Measurements from ENCODE around the gene CBLL1. TPM values are rescaled to one million over a fixed set of nuclear protein-coding genes. Genes with fewer than 3 reads are reported as not detected.

The CBLL1 gene, protein sequence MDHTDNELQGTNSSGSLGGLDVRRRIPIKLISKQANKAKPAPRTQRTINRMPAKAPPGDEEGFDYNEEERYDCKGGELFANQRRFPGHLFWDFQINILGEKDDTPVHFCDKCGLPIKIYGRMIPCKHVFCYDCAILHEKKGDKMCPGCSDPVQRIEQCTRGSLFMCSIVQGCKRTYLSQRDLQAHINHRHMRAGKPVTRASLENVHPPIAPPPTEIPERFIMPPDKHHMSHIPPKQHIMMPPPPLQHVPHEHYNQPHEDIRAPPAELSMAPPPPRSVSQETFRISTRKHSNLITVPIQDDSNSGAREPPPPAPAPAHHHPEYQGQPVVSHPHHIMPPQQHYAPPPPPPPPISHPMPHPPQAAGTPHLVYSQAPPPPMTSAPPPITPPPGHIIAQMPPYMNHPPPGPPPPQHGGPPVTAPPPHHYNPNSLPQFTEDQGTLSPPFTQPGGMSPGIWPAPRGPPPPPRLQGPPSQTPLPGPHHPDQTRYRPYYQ
- polyA plus RNA-seq (ENCODE audit: insufficient read length), result 19.1 TPM

DNA sequence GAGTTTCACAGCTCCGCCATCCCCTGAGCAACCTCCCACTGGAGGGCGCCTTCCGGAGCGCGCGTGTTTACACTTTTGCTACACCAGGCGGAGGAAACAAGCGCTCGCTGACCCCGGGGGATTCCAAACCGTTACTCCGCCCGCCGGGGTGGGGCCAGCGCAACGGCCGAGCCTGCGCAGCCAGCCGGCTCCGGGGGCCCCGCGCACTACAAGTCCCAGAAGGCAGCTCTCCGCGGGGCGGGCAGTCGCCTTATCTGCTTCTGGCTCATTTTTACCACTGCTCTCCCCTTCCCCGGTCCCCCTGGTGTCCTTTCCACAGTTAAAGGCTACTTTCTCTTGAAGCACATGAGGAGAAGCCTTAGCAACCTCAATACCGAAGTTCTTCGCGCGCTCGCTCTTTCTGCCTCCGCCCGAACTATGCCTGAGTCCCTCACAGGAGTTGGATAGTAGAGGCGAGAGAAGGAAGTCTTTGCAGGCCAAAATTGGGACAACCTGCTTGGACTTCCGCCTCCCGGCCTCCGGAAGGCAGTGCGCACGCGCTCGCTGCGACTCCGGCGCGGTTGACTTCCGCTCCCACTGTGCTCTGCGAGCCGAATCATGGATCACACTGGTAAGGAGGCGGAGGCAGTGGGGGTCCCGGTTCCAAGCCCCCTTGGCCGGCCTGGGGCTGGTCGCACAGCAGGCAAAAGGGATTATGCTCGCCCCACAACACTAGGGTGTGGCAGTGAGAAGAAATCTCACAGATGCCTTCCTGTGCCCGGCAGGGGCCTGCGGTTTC, at the start of gene CBLL1:
Gene CBLL1, plus strand, starts transcription at position 576 of the 778 bp plus-strand sequence. Its CDS starts 22 bp downstream, at position 598.
- peak; percentile 97 for DNase-seq

DNA sequence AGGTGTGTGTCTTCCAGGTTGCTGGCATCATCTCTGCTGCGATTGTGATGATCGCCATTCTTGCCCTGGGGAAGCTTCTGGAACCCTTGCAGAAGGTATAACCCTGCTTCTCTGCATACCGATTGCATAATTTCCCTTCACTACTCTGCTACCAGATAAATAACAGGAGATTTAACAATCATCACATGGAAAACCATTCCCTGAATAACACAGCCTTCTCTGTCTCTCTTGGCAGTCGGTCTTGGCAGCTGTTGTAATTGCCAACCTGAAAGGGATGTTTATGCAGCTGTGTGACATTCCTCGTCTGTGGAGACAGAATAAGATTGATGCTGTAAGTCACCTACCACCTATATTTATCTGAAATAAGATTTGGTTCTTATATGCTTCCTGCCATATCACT, 49.6 kb upstream of the CBLL1 start:
- DNase-seq, result no peak

DNA sequence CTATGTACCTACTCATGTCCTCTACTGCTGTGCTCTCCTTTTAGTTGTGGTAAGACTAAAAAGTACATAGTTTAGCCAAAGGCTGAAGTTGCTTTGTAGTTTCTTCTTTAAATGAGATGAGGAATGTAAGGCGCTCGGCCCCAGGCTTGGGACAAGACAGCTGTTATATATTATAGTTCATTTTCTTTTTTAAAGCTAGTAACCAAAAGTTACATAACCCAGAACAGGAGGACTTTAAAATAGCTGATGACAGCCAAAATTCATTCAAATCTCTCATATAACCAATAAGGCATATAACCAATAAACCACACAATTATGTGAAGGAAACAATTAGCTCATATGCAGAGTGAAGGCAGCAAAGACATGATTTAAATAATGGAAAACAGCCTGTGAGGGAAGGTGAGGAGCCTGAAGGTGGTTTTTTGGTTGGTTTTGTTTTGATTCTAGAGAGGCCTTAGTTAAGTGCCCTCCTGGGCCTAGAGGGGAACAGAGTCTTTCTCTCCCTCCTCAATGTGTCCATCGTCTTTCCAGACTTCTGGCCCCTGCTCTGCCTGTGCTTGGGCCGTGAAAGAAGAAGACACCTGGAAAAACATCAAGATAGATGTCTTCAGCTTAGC, 47.5 kb upstream of the CBLL1 start:
- DNase-seq, result no peak

DNA sequence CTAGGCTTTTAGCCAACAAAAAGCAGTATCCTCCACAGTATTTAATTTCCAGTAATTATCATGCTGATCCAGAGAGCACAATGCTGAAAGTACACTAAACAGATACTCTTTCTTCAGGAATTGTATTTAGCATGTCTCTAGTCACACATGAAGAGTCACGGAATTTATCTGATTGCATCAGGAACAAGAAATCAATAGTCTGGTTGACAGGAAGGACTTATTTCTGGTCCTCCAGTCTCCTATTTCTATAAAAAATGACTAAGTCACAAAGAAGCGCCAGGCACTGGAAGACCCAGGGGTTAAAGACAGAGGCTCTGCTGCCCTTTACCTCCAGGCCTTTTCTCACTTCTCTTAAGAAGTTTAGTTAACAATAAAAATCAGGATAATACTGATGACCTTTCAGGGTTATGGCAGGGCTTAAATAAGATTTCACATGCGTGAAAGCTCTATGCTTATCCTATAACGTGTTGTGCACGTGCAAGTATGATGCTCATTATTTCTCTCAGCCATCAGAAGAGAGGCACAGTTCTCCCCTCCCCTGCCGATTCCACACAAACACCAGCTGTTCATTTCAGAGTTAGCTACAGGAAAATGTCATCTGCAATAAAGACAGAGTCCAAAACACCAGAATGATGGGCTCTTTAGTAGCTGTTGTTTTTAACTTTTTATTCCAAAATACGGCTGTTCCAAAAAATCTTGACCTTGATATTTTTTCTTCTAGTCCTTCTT, 46.5 kb upstream of the CBLL1 start:
- DNase-seq, result peak; percentile 29

DNA sequence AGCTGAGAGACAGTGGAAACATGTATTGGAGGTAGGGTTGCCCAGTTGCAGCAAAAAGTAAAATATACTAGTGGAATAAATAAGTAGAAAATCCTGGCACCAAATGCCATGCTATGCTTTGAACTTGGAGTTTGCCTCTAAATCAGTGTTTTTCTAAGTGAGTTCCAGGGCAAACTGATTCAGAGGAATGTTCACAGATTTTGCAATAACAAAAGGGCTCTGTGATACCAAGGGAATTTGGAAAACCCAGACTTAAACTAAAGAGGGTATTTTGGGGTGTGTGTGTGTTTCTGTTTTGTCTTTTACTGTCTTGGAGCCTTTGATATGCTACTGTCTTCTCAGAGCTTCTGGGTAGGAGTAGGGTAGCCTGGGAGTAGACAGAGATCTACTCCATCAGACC, 43.4 kb upstream of the CBLL1 start:
- DNase-seq, result no peak

DNA sequence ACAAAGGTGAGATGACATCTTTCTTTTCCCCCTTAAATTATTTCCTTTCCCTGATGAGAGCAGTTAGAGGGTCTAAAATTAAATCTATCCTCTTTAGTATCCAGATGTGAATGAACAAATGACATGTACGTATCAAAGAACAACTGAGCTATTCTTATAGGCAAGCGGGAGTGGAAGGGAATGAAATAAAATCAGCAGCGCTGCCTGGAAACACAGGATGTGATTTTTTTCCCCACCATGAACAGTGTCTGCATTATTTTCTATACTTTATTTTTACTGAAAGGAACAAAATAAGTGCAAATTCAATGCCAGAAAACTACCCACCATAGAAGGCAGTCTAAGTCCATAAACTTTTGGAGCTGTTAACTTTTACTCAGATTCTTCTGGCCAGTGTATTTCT, 42.8 kb upstream of the CBLL1 start:
- no peak for DNase-seq

DNA sequence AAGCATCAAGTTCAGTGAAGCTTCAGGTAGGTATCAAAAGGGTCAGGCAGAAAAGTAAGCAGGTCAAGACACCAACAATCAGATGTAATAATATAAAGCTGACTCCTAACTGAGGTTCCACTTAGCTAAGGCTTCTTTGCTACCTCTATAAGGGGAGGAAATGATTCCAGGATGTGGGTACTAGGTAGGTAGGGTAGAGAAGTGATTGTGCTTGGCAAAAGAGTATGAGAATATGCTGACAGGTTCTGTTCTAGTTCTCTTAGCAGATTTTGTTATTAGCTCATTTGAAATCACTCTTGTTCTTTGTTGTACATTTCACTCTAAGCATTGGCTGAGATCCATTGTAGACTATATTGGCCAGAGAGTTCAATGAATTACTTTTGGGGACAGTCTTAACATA, 40.7 kb upstream of the CBLL1 start:
- DNase-seq, result no peak

DNA sequence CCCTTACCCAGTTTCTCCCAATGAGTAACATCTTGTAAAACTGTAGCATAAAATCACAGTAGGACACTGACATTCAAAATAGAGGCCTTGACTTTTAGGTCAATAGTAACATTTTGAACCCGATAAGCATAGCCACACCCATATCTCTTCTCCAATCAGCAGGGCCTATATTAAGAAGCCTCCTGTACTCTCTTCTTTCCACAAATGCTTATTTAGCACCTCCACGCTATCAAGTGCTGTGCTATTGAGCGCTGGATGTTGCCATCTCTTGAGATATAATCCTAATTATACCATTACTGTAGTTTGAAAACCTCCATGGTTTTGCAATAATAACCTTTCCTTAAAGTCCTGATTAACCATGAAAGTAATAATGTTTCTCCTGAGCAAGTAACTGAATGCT, 40.1 kb upstream of the CBLL1 start:
- DNase-seq, result no peak

DNA sequence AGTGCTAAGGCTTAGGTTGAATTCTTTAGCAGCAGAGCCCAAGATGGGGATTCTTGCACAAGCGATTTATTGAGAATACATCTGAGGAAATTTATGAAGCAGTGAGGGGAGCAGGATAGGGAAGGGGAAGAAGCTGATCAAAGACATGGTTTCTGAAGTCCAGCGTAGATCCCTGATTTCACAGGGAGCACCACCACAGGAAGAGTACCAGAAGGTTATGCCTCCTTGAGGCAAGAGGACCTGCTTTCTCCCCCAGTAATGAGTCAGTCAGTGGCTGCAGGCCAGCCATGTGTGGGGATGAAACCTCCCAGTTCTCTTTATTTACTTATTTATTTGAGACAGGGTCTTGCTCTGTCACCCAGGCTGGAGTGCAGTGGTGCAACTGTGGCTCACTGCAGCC, 35.0 kb upstream of the CBLL1 start:
- DNase-seq, result no peak

DNA sequence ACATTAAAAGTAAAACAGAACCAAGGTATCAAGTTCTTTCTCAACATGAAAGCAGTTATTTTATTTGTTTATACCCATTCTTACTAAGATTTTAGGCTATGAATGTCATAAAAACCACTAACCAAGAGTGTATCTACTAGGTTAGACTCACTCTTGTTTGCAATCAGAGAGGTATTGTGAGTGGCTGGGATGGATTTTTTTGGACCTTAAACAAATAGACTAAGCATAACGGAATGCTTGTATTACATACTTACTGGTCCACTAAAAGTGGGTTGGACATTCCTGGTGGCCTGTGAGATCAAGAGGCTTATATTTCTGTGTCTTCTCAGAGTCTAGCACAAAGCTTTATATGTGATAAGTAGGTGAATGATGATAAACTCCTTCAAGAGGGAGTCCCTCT, 32.6 kb upstream of the CBLL1 start:
- DNase-seq, result no peak

DNA sequence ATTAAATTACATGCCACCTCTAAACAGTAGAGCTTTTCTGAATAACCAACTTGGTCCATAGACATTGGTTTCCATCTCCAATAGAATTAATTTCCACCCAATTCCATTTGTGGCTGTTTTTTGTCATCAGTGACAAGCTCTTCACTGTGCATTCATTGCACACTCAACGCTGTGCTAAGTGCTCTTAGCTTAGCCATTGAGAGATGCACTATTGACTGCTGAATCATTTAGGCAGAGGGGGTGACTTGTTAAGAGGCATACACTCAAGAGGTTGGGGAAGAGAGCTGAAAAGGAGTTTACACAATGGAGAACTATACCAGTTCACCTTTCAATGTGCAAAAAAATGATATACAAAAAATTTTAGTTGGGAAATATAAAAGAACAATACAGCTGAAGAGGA, 31.9 kb upstream of the CBLL1 start:
- DNase-seq, result no peak

DNA sequence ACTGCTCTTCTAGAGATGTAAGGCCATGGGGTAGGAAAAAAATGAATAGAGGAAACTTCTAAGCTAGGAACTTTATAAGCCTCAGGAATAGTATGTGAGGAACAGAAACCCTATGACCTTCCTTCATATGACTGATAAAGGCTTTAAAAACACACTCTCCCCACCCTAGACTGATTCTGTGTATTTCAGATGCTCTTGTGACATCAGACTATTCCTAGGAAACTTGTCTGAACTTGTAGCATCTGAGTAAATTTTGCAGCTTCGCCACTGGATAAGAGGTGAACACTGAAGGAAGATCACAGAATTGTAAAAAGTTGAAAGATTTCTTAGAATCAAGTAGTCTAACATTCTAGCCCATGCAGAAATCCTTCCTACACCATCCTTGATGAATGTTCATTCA, 31.0 kb upstream of the CBLL1 start:
- DNase-seq, result no peak

DNA sequence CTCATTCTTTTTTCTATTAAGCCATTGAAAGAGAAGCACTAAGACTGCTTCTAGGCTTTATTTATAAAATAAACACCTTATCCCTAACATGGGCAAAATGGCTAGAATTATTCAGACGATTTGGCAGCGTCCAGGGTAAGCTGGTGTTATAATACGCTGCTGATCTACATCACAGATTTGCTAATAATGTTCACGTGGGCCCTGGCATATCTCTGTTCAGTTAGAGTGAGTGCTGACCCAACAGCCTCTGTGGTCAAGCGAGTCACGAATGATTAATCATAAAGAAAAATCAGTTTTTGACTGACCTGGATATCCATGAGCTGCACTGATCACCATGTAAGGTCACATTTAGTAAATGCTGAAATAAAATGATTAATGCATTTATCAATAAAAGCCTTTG, 28.4 kb upstream of the CBLL1 start:
- DNase-seq, result no peak

DNA sequence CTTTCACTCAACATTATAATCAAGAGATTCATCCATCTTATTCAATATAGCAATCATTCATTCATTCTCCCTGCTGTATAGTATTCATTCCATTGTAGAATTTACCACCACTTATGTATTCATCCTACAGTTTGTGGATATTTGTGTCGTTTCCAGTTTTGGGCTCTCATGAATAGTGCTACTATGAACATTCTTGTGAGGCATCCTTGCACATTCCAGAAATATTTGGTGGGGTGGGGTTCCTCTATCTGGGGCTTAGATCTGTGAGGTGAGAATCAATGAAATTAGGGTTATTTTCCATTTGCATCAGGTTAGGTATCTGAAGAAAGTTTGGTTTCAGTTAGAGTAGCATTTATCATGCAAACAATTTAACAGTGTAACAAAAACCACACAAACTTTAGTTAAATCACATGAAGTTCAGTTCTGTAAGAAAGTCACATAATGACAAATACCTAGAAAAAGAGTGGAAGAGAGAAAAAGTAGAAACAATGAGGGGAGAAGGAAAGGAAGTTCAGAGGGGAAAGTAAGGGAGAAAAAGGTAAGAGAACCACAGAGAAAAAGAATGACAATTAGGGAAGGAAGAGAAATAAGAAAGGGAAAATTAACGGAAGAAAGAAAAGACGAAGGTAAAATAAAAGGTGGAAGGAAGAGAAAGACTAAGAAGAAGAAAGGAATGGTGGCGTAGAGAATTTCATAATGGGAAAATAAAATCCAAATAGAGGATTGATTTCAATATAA, 25.3 kb upstream of the CBLL1 start:
- DNase-seq, result no peak

DNA sequence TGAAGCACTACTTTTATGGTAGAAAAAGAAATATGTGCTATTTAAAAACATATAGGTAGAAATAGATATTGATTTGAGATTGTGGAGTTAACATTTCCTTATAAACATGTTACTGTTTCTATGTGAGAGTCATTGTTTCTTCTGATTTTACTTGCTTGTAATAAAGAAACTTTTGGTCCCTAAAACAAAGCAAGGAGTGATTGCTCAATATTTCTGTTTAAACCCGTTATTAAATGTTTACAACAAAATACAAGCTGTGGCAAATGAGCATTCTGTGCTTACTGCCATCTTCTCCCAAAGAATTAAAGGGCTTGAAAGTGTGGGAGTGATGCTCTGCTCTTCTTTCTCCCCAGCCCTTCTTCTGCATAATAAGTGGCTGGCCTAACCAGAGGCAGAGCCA, 22.7 kb upstream of the CBLL1 start:
- DNase-seq, result no peak

DNA sequence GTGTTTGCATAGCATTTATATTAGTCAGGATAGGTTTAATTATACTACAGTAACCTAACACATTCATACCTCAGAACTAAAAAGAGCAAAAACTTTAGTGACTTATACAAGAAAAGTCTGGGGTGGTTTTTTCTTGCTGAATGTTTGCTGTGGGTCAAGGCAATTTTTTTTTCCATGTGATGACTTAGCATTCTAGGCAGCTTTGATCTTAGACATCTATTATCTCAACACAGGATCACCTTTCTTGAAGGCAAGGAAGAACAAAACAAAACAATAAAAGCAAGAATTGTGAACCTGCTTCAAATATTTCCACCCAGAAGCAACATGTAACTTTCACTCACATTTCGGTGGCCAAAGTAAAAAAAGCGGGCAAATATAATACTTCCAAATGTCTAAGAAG, 20.7 kb upstream of the CBLL1 start:
- DNase-seq, result no peak

DNA sequence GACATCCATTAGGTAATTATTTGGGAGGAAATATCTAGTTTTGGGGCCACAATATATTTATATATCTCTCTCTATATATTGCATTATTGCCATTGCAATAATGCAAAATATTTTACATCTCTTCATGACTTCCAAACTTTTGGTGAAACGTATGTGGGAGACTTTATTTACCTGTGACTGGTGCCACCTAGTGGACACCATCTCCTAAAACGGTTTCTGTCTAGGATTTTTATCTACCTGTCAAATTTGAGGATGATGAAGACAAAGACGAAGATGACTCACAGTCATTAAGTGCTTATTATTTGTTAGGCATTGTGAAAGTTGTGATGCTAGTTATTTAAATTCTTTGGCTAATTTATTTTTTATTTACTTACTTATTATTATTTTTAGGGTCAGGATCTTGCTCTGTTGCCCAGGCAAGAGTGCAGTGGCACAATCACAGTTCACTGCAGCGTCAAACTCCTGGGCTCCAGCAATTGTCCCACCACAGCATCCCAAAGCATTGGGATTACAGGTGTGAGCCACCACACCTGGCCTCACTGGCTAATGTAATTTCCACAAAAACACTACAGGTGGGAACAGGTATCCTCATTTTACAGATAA, 18.7 kb upstream of the CBLL1 start:
- DNase-seq, result peak; percentile 49

DNA sequence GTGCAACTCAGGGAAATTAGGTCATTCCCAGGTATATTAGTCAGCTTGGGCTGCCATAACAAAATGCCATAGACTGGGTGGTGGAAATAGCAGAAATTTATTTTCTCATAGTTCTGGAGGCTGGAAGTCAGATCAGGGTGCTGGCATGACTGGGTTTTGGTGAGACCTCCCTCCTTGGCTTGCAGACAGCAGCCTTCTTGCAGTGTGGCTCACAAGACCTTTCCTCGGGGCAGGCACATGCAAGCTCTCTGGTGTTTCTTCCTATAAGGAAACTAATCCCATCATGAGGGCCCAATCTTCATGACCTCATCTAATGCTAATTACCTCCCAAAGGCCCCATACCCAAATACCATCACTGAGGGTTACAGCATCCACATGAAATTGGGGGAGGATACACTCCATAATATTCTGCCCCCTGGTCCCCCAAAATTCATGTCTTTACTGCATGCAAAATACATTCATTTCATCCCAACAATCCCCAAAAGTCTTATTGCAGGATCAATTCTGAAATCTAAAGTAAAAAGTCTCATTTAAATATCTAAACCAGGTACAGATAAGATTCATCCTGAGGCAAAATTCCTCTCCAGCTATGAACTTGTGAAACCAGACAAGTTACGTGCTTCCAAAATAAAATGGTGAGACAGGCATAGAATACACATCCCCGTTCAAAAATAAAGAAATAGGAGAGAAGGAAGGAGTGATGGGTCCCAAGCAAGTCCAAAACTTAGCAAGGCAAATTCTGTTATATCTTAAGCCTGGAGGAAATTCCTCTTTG, 17.4 kb upstream of the CBLL1 start:
- DNase-seq, result no peak

DNA sequence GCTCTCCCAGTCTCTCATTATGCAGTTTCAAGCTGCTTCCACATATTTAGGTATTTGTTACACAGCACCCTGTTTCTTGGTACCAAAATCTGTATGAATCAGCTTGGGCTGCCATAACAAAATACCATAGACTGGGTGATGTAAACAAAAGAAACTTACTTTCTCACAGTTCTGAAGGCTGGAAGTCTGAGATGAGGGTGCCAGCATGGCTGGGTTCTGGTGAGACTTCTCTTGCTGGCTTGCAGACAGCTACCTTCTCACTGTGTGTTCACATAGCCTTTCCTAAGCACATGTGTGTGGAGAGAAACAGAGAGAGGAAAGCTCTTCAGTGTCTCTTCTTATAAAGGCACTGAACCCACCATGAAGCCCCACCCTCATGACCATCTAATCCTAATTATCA, 15.7 kb upstream of the CBLL1 start:
- DNase-seq, result no peak

DNA sequence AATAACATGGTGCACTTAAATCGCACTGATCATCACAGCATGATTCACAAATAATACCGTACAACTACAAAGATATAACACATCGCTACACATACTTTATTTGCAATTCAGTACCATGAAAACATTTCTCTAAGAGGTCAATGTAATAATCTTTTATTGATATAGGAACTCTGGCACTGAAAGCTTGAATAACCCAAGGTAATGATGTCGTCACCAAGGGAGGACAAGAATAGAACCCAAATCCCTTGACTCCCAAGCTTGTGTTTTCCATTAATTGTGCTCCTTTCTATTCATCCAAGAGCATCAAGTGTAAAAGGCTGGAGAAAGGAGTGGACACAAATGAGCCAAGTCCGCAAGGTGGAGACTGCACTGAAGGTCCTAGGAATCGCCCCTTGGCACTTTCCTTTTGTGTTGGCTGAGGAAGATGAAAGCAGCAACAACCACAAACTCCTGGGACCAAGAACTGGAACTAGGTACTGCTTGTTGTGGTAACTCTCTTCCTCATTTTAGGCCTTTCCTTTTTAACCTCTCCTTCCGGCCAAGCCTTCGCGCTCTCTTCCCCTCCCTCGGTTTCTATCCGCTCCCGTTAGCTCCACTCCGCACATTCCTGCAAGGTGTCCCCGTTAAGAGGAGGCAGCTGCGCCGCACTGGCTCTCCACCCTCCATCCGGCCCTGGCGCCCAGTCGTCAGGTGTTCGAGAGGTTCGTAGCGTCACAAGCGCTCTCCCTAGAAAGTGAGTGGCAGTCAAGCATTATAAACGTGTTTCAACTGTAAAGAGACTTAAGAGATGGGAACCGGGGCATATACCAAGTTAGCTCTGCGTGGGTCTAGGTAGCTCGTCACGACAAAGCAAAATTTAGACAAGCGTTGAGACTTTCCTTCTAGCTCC, 1.0 kb upstream of the CBLL1 start:
- DNase-seq, result no peak
